NB4 (cell line): ENCODE results near the gene SMDT1.

Source experiments
- CTCF ChIP-seq: IDR thresholded peaks from one replicate; pipeline ENCODE4 v1.5.1; 2012; ENCODE audit warnings: low read depth, low read length
- MYC ChIP-seq: IDR thresholded peaks from 2 replicates; pipeline ENCODE4 v1.6.1; 2011; ENCODE audit warnings: low read depth, low read length
- POLR2A ChIP-seq: IDR thresholded peaks from 2 replicates; pipeline ENCODE4 v1.6.1; 2011; ENCODE audit warnings: mild to moderate bottlenecking; ENCODE audit not compliant: insufficient read length; ENCODE audit errors: extremely low read depth

GRCh38 chr22:42091455-42091782, 11.9 kb downstream of the SMDT1 start:
- TF ChIP-seq CTCF = no peak
- no peak for TF ChIP-seq POLR2A
- no peak for TF ChIP-seq MYC
